PC-3 (cell line): ENCODE data around the gene DELE1.

Experiments
- CTCF ChIP-seq: fragments of 300-600 bp; sonication (generic); conservative IDR thresholded peaks from 2 replicates; pipeline ENCODE4 v1.5.1; 2017; ENCODE audit warnings: antibody characterized with exemption, low read depth, mild to moderate bottlenecking, low read length
- EZH2phosphoT487 ChIP-seq: fragments of 300-600 bp; sonication (generic); IDR thresholded peaks from 2 replicates; pipeline ENCODE4 v1.6.1; 2018; ENCODE audit warnings: mild to moderate bottlenecking, antibody characterized with exemption, low read length, borderline replicate concordance

GRCh38 chr5:141926434-141926833 lies 2.8 kb downstream of the DELE1 start:
- no peak for TF ChIP-seq CTCF
- no peak for TF ChIP-seq EZH2phosphoT487
